Liver (tissue), 3 donors: Measurements from ENCODE around the gene MRPL54.

Experiments used
- ATF3 ChIP-seq: IDR thresholded peaks from 2 replicates; pipeline ENCODE4 v1.6.1; 2016; ENCODE audit warnings: antibody characterized with exemption
- CTCF ChIP-seq: fragments of 150-350 bp; IDR thresholded peaks from 2 replicates; pipeline ENCODE4 v1.5.1; 2017; ENCODE audit warnings: improper control_type of control experiment, low read depth, low read length; ENCODE audit not compliant: missing input control
- FOXA1 ChIP-seq: IDR thresholded peaks from 2 replicates; pipeline ENCODE4 v1.6.1; 2016; ENCODE audit warnings: antibody characterized with exemption
- GABPA ChIP-seq, 2 donors: IDR thresholded peaks in 1 of 2; conservative IDR thresholded peaks in 1 of 2; 2 replicates each; pipeline ENCODE4 v1.6.1; 2016; ENCODE audit warnings: antibody characterized with exemption in 2 of 2, mild to moderate bottlenecking in 1 of 2, moderate library complexity in 1 of 2
- JUND ChIP-seq, 2 donors: IDR thresholded peaks; 2 replicates each; pipeline ENCODE4 v1.6.1; 2016; ENCODE audit warnings: antibody characterized with exemption in 2 of 2
- MAX ChIP-seq: IDR thresholded peaks from 2 replicates; pipeline ENCODE4 v1.6.1; 2016; ENCODE audit warnings: antibody characterized with exemption
- RAD21 ChIP-seq, 2 donors: IDR thresholded peaks; 2 replicates each; pipeline ENCODE4 v1.6.1; 2016; ENCODE audit warnings: antibody characterized with exemption in 2 of 2, mild to moderate bottlenecking in 2 of 2
- REST ChIP-seq: IDR thresholded peaks from 2 replicates; pipeline ENCODE4 v1.6.1; 2016; ENCODE audit warnings: antibody characterized with exemption, mild to moderate bottlenecking
- SP1 ChIP-seq: IDR thresholded peaks from 2 replicates; pipeline ENCODE4 v1.6.1; 2018; ENCODE audit warnings: antibody characterized with exemption, mild to moderate bottlenecking
- TAF1 ChIP-seq: conservative IDR thresholded peaks from 2 replicates; pipeline ENCODE4 v1.6.1; 2016; ENCODE audit warnings: antibody characterized with exemption, mild to moderate bottlenecking
- donor health status: healthy.
- donor health status: healthy.

- TF ChIP-seq GABPA (IDR thresholded peaks at IDR 0.05 in 1 of 2, conservative IDR thresholded peaks at IDR 0.05 in 1 of 2) (no peak), ATF3 (no peak), CTCF (no peak), RAD21 (IDR thresholded peaks at IDR 0.05) (no peak), MAX (no peak), JUND (IDR thresholded peaks at IDR 0.05) (no peak), REST (no peak), TAF1 (no peak), SP1 (no peak), FOXA1 (no peak)
Observed at GRCh38 chr19:3810708-3811355, 48.4 kb downstream of the MRPL54 start.
